Measurements from ENCODE around the gene PEX1. TPM values are rescaled to one million over a fixed set of nuclear protein-coding genes. Genes with fewer than 3 reads are reported as not detected.
"Not testable (repeated sequence)": the region's sequence is repeated elsewhere in the genome, so short reads cannot be mapped to it uniquely, and the experiment has no call there.

PEX1 gene
- total and polyA plus RNA-seq, 2 of the 4 experiments (the other 2 are of a cell fraction), result 8.1 to 12.7 TPM

DNA sequence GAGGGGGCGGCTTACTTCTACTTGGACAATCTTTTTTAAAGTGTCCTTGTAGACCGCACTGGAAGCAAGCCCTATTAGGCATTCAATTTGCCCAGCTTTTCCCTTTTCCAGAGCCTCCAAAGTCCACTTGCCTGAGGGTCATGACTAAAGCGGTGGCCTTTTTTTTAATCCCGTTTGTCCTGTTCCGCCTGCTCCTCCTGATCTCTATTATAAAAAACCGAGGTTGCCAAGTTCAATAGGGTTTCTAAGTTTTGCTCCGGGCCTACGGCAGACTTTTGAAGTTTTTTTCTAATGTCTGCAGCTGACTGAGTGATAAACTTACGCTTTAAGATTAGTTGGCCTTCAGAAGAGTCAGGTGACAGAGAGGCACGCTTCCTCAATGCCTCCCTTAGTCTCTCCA lies 54.3 kb downstream of the PEX1 start:
- H3K27me3 ChIP-seq (ENCODE audit: control insufficient read depth, insufficient read depth, low read length); H2AK5ac ChIP-seq (ENCODE audit: low read depth, low read length); H2AFZ ChIP-seq (replicated peaks; ENCODE audit: low read length, poor library complexity); H3K36me3 ChIP-seq (ENCODE audit: control insufficient read depth, insufficient read depth, low read length); H4K20me1 ChIP-seq (ENCODE audit: insufficient read depth, low read length); H3K79me1 ChIP-seq (ENCODE audit: low read depth in 1 of 2, low read length in 2 of 2); H3K56ac ChIP-seq (ENCODE audit: extremely low read depth, insufficient read depth, low read length); intact Hi-C loops (cut with micrococcal nuclease); H2BK15ac ChIP-seq (ENCODE audit: low read depth, low read length); ATAC-seq (ENCODE audit: low read depth); H3K9ac ChIP-seq (ENCODE audit: low read depth, low read length); H3K18ac ChIP-seq (ENCODE audit: low read depth, low read length); H3K4me1 ChIP-seq (ENCODE audit: control insufficient read depth, insufficient read depth, low read length); H3K9me3 ChIP-seq (ENCODE audit: control insufficient read depth, insufficient read depth, low read length); POLR2A ChIA-PET (ENCODE audit: unreplicated experiment); H4K91ac ChIP-seq (ENCODE audit: insufficient read depth, low read depth, low read length); H2BK20ac ChIP-seq (ENCODE audit: low read depth, low read length); CTCF ChIA-PET; H3K27ac ChIP-seq (ENCODE audit: insufficient read depth, low read length); H4K8ac ChIP-seq (ENCODE audit: low read depth in 2 of 2, low read length in 2 of 2); H3K4me2 ChIP-seq (ENCODE audit: low read depth, low read length); DNase-seq; H3K4ac ChIP-seq (ENCODE audit: low read depth, low read length); dilution Hi-C loops (cut with HindIII; ENCODE audit: low sequenced_read_pairs, unreplicated experiment); H3K14ac ChIP-seq (replicated peaks; ENCODE audit: low read depth, low read length); H3K23ac ChIP-seq (ENCODE audit: low read depth, low read length); H3K4me3 ChIP-seq (ENCODE audit: insufficient read depth, low read depth, low read length); H2BK120ac ChIP-seq (ENCODE audit: low read depth, low read length); in situ Hi-C loops (cut with MboI; ENCODE audit: low sequenced_read_pairs); BruUV-seq (replicated peaks); H2AK9ac ChIP-seq (replicated peaks; ENCODE audit: low read depth, low read length, poor library complexity); H4K5ac ChIP-seq (ENCODE audit: low read depth, low read length); H3K9me1 ChIP-seq (ENCODE audit: insufficient read depth, low read length); H2BK5ac ChIP-seq (ENCODE audit: low read depth, low read length, poor library complexity, severe bottlenecking): not testable (repeated sequence)
- no CpG with 5 or more reads among the region's 10 CpGs for WGBS, 2 experiments (ENCODE audit: extremely low coverage in 2 of 2, insufficient read length in 1 of 2)

DNA sequence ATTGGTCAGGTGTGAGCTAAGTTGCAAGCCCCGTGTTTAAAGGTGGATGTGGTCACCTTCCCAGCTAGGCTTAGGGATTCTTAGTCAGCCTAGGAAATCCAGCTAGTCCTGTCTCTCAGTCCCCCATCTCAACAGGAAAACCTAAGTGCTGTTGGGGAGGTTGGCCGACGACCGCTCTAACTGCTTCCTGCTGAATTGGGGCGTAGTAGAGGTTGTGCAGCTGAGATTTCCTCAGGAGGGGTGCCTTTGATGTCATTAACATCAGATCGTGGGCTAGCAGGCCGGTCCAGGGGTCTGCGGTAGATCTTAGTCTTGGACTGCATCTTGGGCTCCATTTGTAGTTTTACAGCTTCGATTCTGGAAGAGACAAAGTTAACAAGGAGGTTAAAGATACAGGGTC lies 59.7 kb downstream of the PEX1 start:
- H2BK5ac ChIP-seq (ENCODE audit: low read depth, low read length, poor library complexity, severe bottlenecking); H3K4me2 ChIP-seq (ENCODE audit: low read depth, low read length); H4K5ac ChIP-seq (ENCODE audit: low read depth, low read length); H3K79me1 ChIP-seq (ENCODE audit: low read depth in 1 of 2, low read length in 2 of 2); H2BK20ac ChIP-seq (ENCODE audit: low read depth, low read length); H3K4ac ChIP-seq (ENCODE audit: low read depth, low read length); H3K9ac ChIP-seq (ENCODE audit: low read depth, low read length); H2AK5ac ChIP-seq (ENCODE audit: low read depth, low read length); dilution Hi-C loops (cut with HindIII; ENCODE audit: low sequenced_read_pairs, unreplicated experiment); H4K8ac ChIP-seq (ENCODE audit: low read depth in 2 of 2, low read length in 2 of 2); BruUV-seq (replicated peaks); H3K18ac ChIP-seq (ENCODE audit: low read depth, low read length); H3K9me3 ChIP-seq (ENCODE audit: control insufficient read depth, insufficient read depth, low read length); H3K27me3 ChIP-seq (ENCODE audit: control insufficient read depth, insufficient read depth, low read length); H2BK120ac ChIP-seq (ENCODE audit: low read depth, low read length); H3K27ac ChIP-seq (ENCODE audit: insufficient read depth, low read length); H2BK15ac ChIP-seq (ENCODE audit: low read depth, low read length); H4K20me1 ChIP-seq (ENCODE audit: insufficient read depth, low read length); H3K4me1 ChIP-seq (ENCODE audit: control insufficient read depth, insufficient read depth, low read length); CTCF ChIA-PET; H4K91ac ChIP-seq (ENCODE audit: insufficient read depth, low read depth, low read length); intact Hi-C loops (cut with micrococcal nuclease); ATAC-seq (ENCODE audit: low read depth); H3K14ac ChIP-seq (replicated peaks; ENCODE audit: low read depth, low read length); H2AK9ac ChIP-seq (replicated peaks; ENCODE audit: low read depth, low read length, poor library complexity); H3K9me1 ChIP-seq (ENCODE audit: insufficient read depth, low read length); H3K36me3 ChIP-seq (ENCODE audit: control insufficient read depth, insufficient read depth, low read length); H3K4me3 ChIP-seq (ENCODE audit: insufficient read depth, low read depth, low read length); POLR2A ChIA-PET (ENCODE audit: unreplicated experiment); in situ Hi-C loops (cut with MboI; ENCODE audit: low sequenced_read_pairs); H2AFZ ChIP-seq (replicated peaks; ENCODE audit: low read length, poor library complexity); H3K23ac ChIP-seq (ENCODE audit: low read depth, low read length); H3K56ac ChIP-seq (ENCODE audit: extremely low read depth, insufficient read depth, low read length); DNase-seq: not testable (repeated sequence)
- WGBS, 2 experiments (ENCODE audit: extremely low coverage in 2 of 2, insufficient read length in 1 of 2), result no CpG with 5 or more reads among the region's 9 CpGs

Measured in IMR-90 (cell line).